Gastrocnemius medialis (tissue), 4 donors: ENCODE results near the gene LRRC8A.

ENCODE experiments used
- CTCF ChIP-seq, 5 experiments: fragments of 450-650 bp in 3 of 5; fragments of 200-600 bp in 2 of 5; sonication (generic) in 2 of 5; IDR thresholded peaks in 4 of 5; conservative IDR thresholded peaks in 1 of 5; 1 replicate in 4 of 5; 2 replicates in 1 of 5; pipeline ENCODE4 v1.5.1; 2016 to 2019; ENCODE audit warnings: antibody characterized with exemption in 5 of 5, mild to moderate bottlenecking in 3 of 5, moderate library complexity in 3 of 5
- POLR2A ChIP-seq, 2 donors: fragments of 450-650 bp; IDR thresholded peaks; one replicate each; pipeline ENCODE4 v1.6.1; 2017; ENCODE audit warnings: antibody characterized with exemption in 2 of 2, mild to moderate bottlenecking in 2 of 2, moderate library complexity in 2 of 2

GRCh38 chr9:128882677-128883603 lies 1.0 kb downstream of the LRRC8A start:
- TF ChIP-seq CTCF (IDR thresholded peaks at IDR 0.05 in 4 of 5, conservative IDR thresholded peaks at IDR 0.05 in 1 of 5) (no peak), POLR2A (IDR thresholded peaks at IDR 0.05) (no peak)
